GM13977 (cell line): ENCODE measurements around the gene VANGL1.

ENCODE experiments used
- DNase-seq: peaks from one replicate; pipeline ENCODE4 v3.0.0; 2012; ENCODE audit warnings: low spot score
- CTCF ChIP-seq: IDR thresholded peaks from 2 replicates; pipeline ENCODE4 v1.5.1; 2012; ENCODE audit warnings: mild to moderate bottlenecking, control low read depth; ENCODE audit not compliant: insufficient read depth; ENCODE audit errors: extremely low read depth, missing control alignments
- in situ Hi-C: fragments of 300-500 bp; cut with MboI; formaldehyde crosslinking; loops from one replicate; pipeline ENCODE4 v1.12.0; 2022; ENCODE audit warnings: low sequenced_read_pairs, low pct_unique_long_range_greater_than_20kb, mixed read lengths, inconsistent platforms; ENCODE audit not compliant: unreplicated experiment

Gene VANGL1

GRCh38 chr1:115726570-115726969 is 84.8 kb downstream of the VANGL1 start:
- no peak for DNase-seq
- no peak for TF ChIP-seq CTCF
- in situ Hi-C loops = no loop called here

GRCh38 chr1:115727706-115728249 is 86.0 kb downstream of the VANGL1 start:
- TF ChIP-seq CTCF = no peak
- DNase-seq = no peak
- in situ Hi-C loops = no loop called here

GRCh38 chr1:115728341-115728740 is 86.6 kb downstream of the VANGL1 start:
- in situ Hi-C loops = no loop called here
- DNase-seq = no peak
- no peak for TF ChIP-seq CTCF

- in situ Hi-C loops = no loop called here
- DNase-seq = peak; percentile 62
- TF ChIP-seq CTCF = no peak
These were observed 88.0 kb downstream of the VANGL1 start for GRCh38 chr1:115729756-115730155.

- in situ Hi-C loops = no loop called here
- DNase-seq = no peak
- TF ChIP-seq CTCF = no peak
These were observed 90.5 kb downstream of the VANGL1 start for GRCh38 chr1:115732316-115732715.

- in situ Hi-C loops = no loop called here
- TF ChIP-seq CTCF = no peak
- DNase-seq = no peak
These were observed 99.0 kb downstream of the VANGL1 start for GRCh38 chr1:115740811-115741210.
